HG03432 (cell line): ENCODE data around the gene TMEM59L.
"Not testable (repeated sequence)": the region's sequence is repeated elsewhere in the genome, so short reads cannot be mapped to it uniquely, and the experiment has no call there.

ENCODE experiments used
- ATAC-seq: cut with Tn5 transposase; IDR thresholded peaks from one replicate; pipeline ENCODE4 v1.9.1; 2021; ENCODE audit warnings: mild to moderate bottlenecking, moderate library complexity; ENCODE audit not compliant: unreplicated experiment

The TMEM59L gene

GRCh38 chr19:18612772-18613588, at the start of gene TMEM59L:
Gene TMEM59L (plus strand): TSS chr19:18612870. CDS start chr19:18612959, 89 bp downstream.
- ATAC-seq, result no peak

- ATAC-seq, result no peak
Measured at GRCh38 chr19:18566953-18567352, 45.7 kb upstream of the TMEM59L start.

- ATAC-seq, result no peak
Measured at GRCh38 chr19:18568367-18568766, 44.3 kb upstream of the TMEM59L start.

GRCh38 chr19:18571564-18572344, 40.9 kb upstream of the TMEM59L start, which contains the start of gene UBA52:
Gene UBA52 (plus strand): TSS chr19:18571857. CDS start chr19:18573301, 1,444 bp downstream.
- peak; percentile 87 for ATAC-seq

- no peak for ATAC-seq
Measured at GRCh38 chr19:18574691-18575291, 37.9 kb upstream of the TMEM59L start.

GRCh38 chr19:18576383-18576782, 36.3 kb upstream of the TMEM59L start:
- no peak for ATAC-seq

GRCh38 chr19:18577365-18577914, 35.2 kb upstream of the TMEM59L start:
- ATAC-seq, result no peak

GRCh38 chr19:18580311-18580710, 32.4 kb upstream of the TMEM59L start:
- no peak for ATAC-seq

- ATAC-seq, result no peak
Measured at GRCh38 chr19:18586306-18586705, 26.4 kb upstream of the TMEM59L start.

GRCh38 chr19:18587561-18587960, 25.1 kb upstream of the TMEM59L start:
- no peak for ATAC-seq

GRCh38 chr19:18587962-18588610, 24.6 kb upstream of the TMEM59L start:
- no peak for ATAC-seq

- ATAC-seq, result peak; percentile 84
Measured at GRCh38 chr19:18588611-18589379, 23.9 kb upstream of the TMEM59L start, which contains the start of gene REX1BD. Gene REX1BD (plus strand): TSS chr19:18588798. CDS start chr19:18588802, 4 bp downstream.

GRCh38 chr19:18589380-18590272, 23.0 kb upstream of the TMEM59L start:
- peak; percentile 35 for ATAC-seq

GRCh38 chr19:18590273-18591272, 22.1 kb upstream of the TMEM59L start:
- ATAC-seq, result no peak

- ATAC-seq, result no peak
Measured at GRCh38 chr19:18591735-18592385, 20.8 kb upstream of the TMEM59L start.

- ATAC-seq, result not testable (repeated sequence)
Measured at GRCh38 chr19:18592732-18593131, 19.9 kb upstream of the TMEM59L start.
